ENCODE measurements around the gene GAD2. TPM values are rescaled to one million over a fixed set of nuclear protein-coding genes. Genes with fewer than 3 reads are reported as not detected.

The GAD2 gene
- total RNA-seq, 1 donor from 2014 or later, result 15.3 TPM

- Mint-ChIP-seq H3K27ac (no peak overlapping the region), H3K27me3 (peaks cover 51% of the 10 kb centered on the region), H3K4me3 (no peak overlapping the region), H3K4me1 (ENCODE audit: unreplicated experiment) (peaks cover 6% of the 10 kb centered on the region), H3K36me3 (no peaks in the 10 kb centered on the region), H3K9me3 (no peaks in the 10 kb centered on the region)
- no peak for TF ChIP-seq CTCF (conservative IDR thresholded peaks at IDR 0.05)
- no peak for DNase-seq (ENCODE audit: extremely low spot score, unreplicated experiment)
These were observed 4.7 kb upstream of the GAD2 start for GRCh38 chr10:26211781-26212444.

GRCh38 chr10:26212511-26212910, 4.1 kb upstream of the GAD2 start:
- Mint-ChIP-seq H3K9me3 (no peaks in the 10 kb centered on the region), H3K27me3 (peaks cover 57% of the 10 kb centered on the region), H3K27ac (no peak overlapping the region), H3K36me3 (no peaks in the 10 kb centered on the region), H3K4me1 (ENCODE audit: unreplicated experiment) (peaks cover 8% of the 10 kb centered on the region), H3K4me3 (no peak overlapping the region)
- no peak for DNase-seq (ENCODE audit: extremely low spot score, unreplicated experiment)
- TF ChIP-seq CTCF (conservative IDR thresholded peaks at IDR 0.05), result no peak

- no peak overlapping the region for H3K27ac Mint-ChIP-seq
- H3K36me3 Mint-ChIP-seq, result no peaks in the 10 kb centered on the region
- H3K4me3 Mint-ChIP-seq, result no peak overlapping the region
- no peak for DNase-seq (ENCODE audit: extremely low spot score, unreplicated experiment)
- peaks cover 61% of the 10 kb centered on the region for H3K27me3 Mint-ChIP-seq
- H3K4me1 Mint-ChIP-seq (ENCODE audit: unreplicated experiment), result peaks cover 9% of the 10 kb centered on the region
- no peak for TF ChIP-seq CTCF (conservative IDR thresholded peaks at IDR 0.05)
- H3K9me3 Mint-ChIP-seq, result no peaks in the 10 kb centered on the region
These were observed 3.3 kb upstream of the GAD2 start for GRCh38 chr10:26213157-26213800.

- no peak for DNase-seq (ENCODE audit: extremely low spot score, unreplicated experiment)
- TF ChIP-seq CTCF (conservative IDR thresholded peaks at IDR 0.05), result no peak
- Mint-ChIP-seq H3K36me3 (no peaks in the 10 kb centered on the region), H3K4me1 (ENCODE audit: unreplicated experiment) (peaks cover 14% of the 10 kb centered on the region), H3K9me3 (no peaks in the 10 kb centered on the region), H3K27me3 (peaks cover 68% of the 10 kb centered on the region), H3K4me3 (no peak overlapping the region), H3K27ac (no peak overlapping the region)
These were observed 2.6 kb upstream of the GAD2 start for GRCh38 chr10:26214004-26214403.

GRCh38 chr10:26214551-26215395, 1.8 kb upstream of the GAD2 start:
- H3K27ac Mint-ChIP-seq, result peak overlapping the region; percentile 82
- H3K9me3 Mint-ChIP-seq, result no peaks in the 10 kb centered on the region
- H3K4me3 Mint-ChIP-seq, result peak overlapping the region; percentile 86
- H3K27me3 Mint-ChIP-seq, result peaks cover 75% of the 10 kb centered on the region
- no peak for TF ChIP-seq CTCF (conservative IDR thresholded peaks at IDR 0.05)
- peaks cover 14% of the 10 kb centered on the region for H3K4me1 Mint-ChIP-seq (ENCODE audit: unreplicated experiment)
- no peaks in the 10 kb centered on the region for H3K36me3 Mint-ChIP-seq
- no peak for DNase-seq (ENCODE audit: extremely low spot score, unreplicated experiment)
